NCI-H345 treated with DMSO at 0.1 percent for 48 hours (cell line): ENCODE data around the gene CROCC2.

ENCODE experiments used
- DNase-seq: peaks from one replicate; lab custom pipeline; 2025; ENCODE audit not compliant: unreplicated experiment; lab: John Stamatoyannopoulos, UW

Gene CROCC2

GRCh38 chr2:240906141-240906910, at the start of gene CROCC2:
Gene CROCC2, plus strand, starts transcription at chr2:240906336. Its CDS starts 178 bp downstream, at chr2:240906514.
- no peak for DNase-seq

- DNase-seq: no peak
Observed at GRCh38 chr2:240857039-240858008, 48.8 kb upstream of the CROCC2 start.

- DNase-seq: no peak
Observed at GRCh38 chr2:240858321-240858720, 47.8 kb upstream of the CROCC2 start.

- DNase-seq: no peak
Observed at GRCh38 chr2:240858871-240859270, 47.3 kb upstream of the CROCC2 start.

GRCh38 chr2:240861547-240861946, 44.6 kb upstream of the CROCC2 start:
- DNase-seq: no peak

- no peak for DNase-seq
Observed at GRCh38 chr2:240864475-240864874, 41.7 kb upstream of the CROCC2 start.

- DNase-seq: no peak
Observed at GRCh38 chr2:240865391-240865790, 40.7 kb upstream of the CROCC2 start.

- DNase-seq: no peak
Observed at GRCh38 chr2:240868286-240869108, 37.6 kb upstream of the CROCC2 start, which contains the start of gene AGXT. Gene AGXT, plus strand, starts transcription at chr2:240868824. Its CDS starts 42 bp downstream, at chr2:240868866.

GRCh38 chr2:240869109-240869955, 36.8 kb upstream of the CROCC2 start:
- no peak for DNase-seq

- DNase-seq: no peak
Observed at GRCh38 chr2:240869956-240870875, 35.9 kb upstream of the CROCC2 start.

- DNase-seq: no peak
Observed at GRCh38 chr2:240871071-240871958, 34.8 kb upstream of the CROCC2 start.

- no peak for DNase-seq
Observed at GRCh38 chr2:240872317-240873097, 33.6 kb upstream of the CROCC2 start.

GRCh38 chr2:240873098-240873788, 32.9 kb upstream of the CROCC2 start:
- no peak for DNase-seq

GRCh38 chr2:240873805-240874714, 32.1 kb upstream of the CROCC2 start:
- DNase-seq: no peak

- no peak for DNase-seq
Observed at GRCh38 chr2:240874715-240875227, 31.4 kb upstream of the CROCC2 start.
